ENCODE results near the gene C3orf18.

The C3orf18 gene

GRCh38 chr3:50603261-50604109 lies 35.9 kb upstream of the C3orf18 start:
- DNase-seq (ENCODE audit: low spot score) = no peak

GRCh38 chr3:50602595-50603191 lies 35.1 kb upstream of the C3orf18 start:
- DNase-seq (ENCODE audit: low spot score) = no peak

- peak; percentile 95 for DNase-seq (ENCODE audit: low spot score)
These were observed 33.5 kb upstream of the C3orf18 start for GRCh38 chr3:50600841-50601591.

- no peak for DNase-seq (ENCODE audit: low spot score)
These were observed 32.7 kb upstream of the C3orf18 start for GRCh38 chr3:50600141-50600753.

GRCh38 chr3:50599716-50600118 lies 32.2 kb upstream of the C3orf18 start:
- DNase-seq (ENCODE audit: low spot score) = no peak

GRCh38 chr3:50599115-50599715 lies 31.7 kb upstream of the C3orf18 start:
- no peak for DNase-seq (ENCODE audit: low spot score)

- no peak for DNase-seq (ENCODE audit: low spot score)
These were observed 26.8 kb upstream of the C3orf18 start for GRCh38 chr3:50594253-50594785.

GRCh38 chr3:50592568-50592967 lies 25.0 kb upstream of the C3orf18 start:
- no peak for DNase-seq (ENCODE audit: low spot score)

GRCh38 chr3:50591196-50591741 lies 23.7 kb upstream of the C3orf18 start:
- no peak for DNase-seq (ENCODE audit: low spot score)

GRCh38 chr3:50588759-50589433 lies 21.3 kb upstream of the C3orf18 start:
- peak; percentile 25 for DNase-seq (ENCODE audit: low spot score)

- no peak for DNase-seq (ENCODE audit: low spot score)
These were observed 20.5 kb upstream of the C3orf18 start for GRCh38 chr3:50587806-50588758.

GRCh38 chr3:50587373-50587772 lies 19.8 kb upstream of the C3orf18 start:
- DNase-seq (ENCODE audit: low spot score) = peak; percentile 18

- DNase-seq (ENCODE audit: low spot score) = no peak
These were observed 19.2 kb upstream of the C3orf18 start for GRCh38 chr3:50586763-50587070.

GRCh38 chr3:50585919-50586762 lies 18.6 kb upstream of the C3orf18 start:
- DNase-seq (ENCODE audit: low spot score) = no peak

GRCh38 chr3:50584391-50584790 lies 16.8 kb upstream of the C3orf18 start:
- no peak for DNase-seq (ENCODE audit: low spot score)

GRCh38 chr3:50583897-50584296 lies 16.4 kb upstream of the C3orf18 start:
- DNase-seq (ENCODE audit: low spot score) = no peak

- no peak for DNase-seq (ENCODE audit: low spot score)
These were observed 14.5 kb upstream of the C3orf18 start for GRCh38 chr3:50582083-50582482.

- no peak for DNase-seq (ENCODE audit: low spot score)
These were observed 13.9 kb upstream of the C3orf18 start for GRCh38 chr3:50581459-50581842.

Measured in GM03348 (cell line).